ENCODE measurements around the gene EME2.

Gene EME2

GRCh38 chr16:1825381-1825863 lies 52.8 kb downstream of the EME2 start:
- Histone ChIP-seq H3K4me3 (peak overlapping the region; percentile 74 to 89), H3K4me1 (peaks cover 0 to 52% (median 32%) of the 10 kb centered on the region in 4 donors), H3K27ac (peak overlapping the region; percentile 77 to 84), H3K9me3 (no peaks in the 10 kb centered on the region), H3K27me3 (no peaks in the 10 kb centered on the region), H3K36me3 (peaks cover 23 to 30% (median 28%) of the 10 kb centered on the region in 3 donors)
- TF ChIP-seq CTCF (IDR thresholded peaks at IDR 0.05), result no peak
- no peak for DNase-seq
- intact Hi-C loops (cut with DNase I; ENCODE audit: low total_unique reads), result loop anchor here (5.0 kb wide), 1 partner anchor 43 kb away; the partner anchor contains the start of genes NUBP2 and SPSB3

All from tibial artery (tissue), 4 donors.